Neural cell (in vitro differentiated cells): ENCODE data around the gene C2orf72. TPM values are rescaled to one million over a fixed set of nuclear protein-coding genes. Genes with fewer than 3 reads are reported as not detected.

Experiments
- H2AFZ ChIP-seq: fragments of 200-600, 300-800 bp; sonication (generic), shearing (Covaris generic); 2 replicates; pipeline ENCODE4 v1.6.0; 2014; ENCODE audit warnings: low read depth, mild to moderate bottlenecking, antibody characterized with exemption, low read length, moderate library complexity
- H3F3A ChIP-seq: fragments of 200-600 bp; shearing (Covaris generic); 2 replicates; pipeline ENCODE4 v1.6.1; 2016; ENCODE audit warnings: mild to moderate bottlenecking, moderate library complexity, mixed read lengths, antibody characterized with exemption, low read length; ENCODE audit not compliant: insufficient read depth, poor library complexity, severe bottlenecking
- H3K27ac ChIP-seq: fragments of 200-600, 300-800 bp; sonication (generic), shearing (Covaris generic); 2 replicates; pipeline ENCODE4 v1.5.1; 2014; ENCODE audit warnings: mild to moderate bottlenecking, low read length, moderate library complexity
- H3K27me3 ChIP-seq: fragments of 300-800, 200-600 bp; sonication (generic), shearing (Covaris generic); 2 replicates; pipeline ENCODE4 v1.6.0; 2014; ENCODE audit warnings: mild to moderate bottlenecking, low read depth, low read length, moderate library complexity; ENCODE audit not compliant: insufficient read depth
- H3K36me3 ChIP-seq: fragments of 300-800, 200-600 bp; sonication (generic), shearing (Covaris generic); 2 replicates; pipeline ENCODE4 v1.5.1; 2014; ENCODE audit warnings: mild to moderate bottlenecking, antibody characterized with exemption, low read length, moderate library complexity; ENCODE audit not compliant: insufficient read depth
- H3K4me2 ChIP-seq: fragments of 300-800, 200-600 bp; sonication (generic), shearing (Covaris generic); 2 replicates; pipeline ENCODE4 v1.6.0; 2014; ENCODE audit warnings: mild to moderate bottlenecking, low read length
- H3K4me3 ChIP-seq: fragments of 300-800, 200-600 bp; sonication (generic), shearing (Covaris generic); 2 replicates; pipeline ENCODE4 v1.5.1; 2014; ENCODE audit warnings: mild to moderate bottlenecking, low read length, moderate library complexity
- H3K79me2 ChIP-seq: fragments of 200-600 bp; shearing (Covaris generic); replicated peaks from 2 replicates; pipeline ENCODE4 v1.6.0; 2014; ENCODE audit warnings: mild to moderate bottlenecking, low read length, moderate library complexity; ENCODE audit not compliant: insufficient read depth
- H3K9ac ChIP-seq: fragments of 300-800, 200-600 bp; sonication (generic), shearing (Covaris generic); 2 replicates; pipeline ENCODE4 v1.6.1; 2016; ENCODE audit warnings: mild to moderate bottlenecking, low read length, mixed read lengths
- H3K9me2 ChIP-seq: fragments of 200-600 bp; shearing (Covaris generic); 2 replicates; pipeline ENCODE4 v1.6.1; 2016; ENCODE audit warnings: mild to moderate bottlenecking, low read length, mixed read lengths; ENCODE audit not compliant: insufficient read depth
- H3K9me3 ChIP-seq: fragments of 200-600, 300-800 bp; sonication (generic), shearing (Covaris generic); 2 replicates; pipeline ENCODE4 v1.6.1; 2016; ENCODE audit warnings: mild to moderate bottlenecking, mixed run types, low read length, moderate library complexity, mixed read lengths
- H4K20me1 ChIP-seq: fragments of 200-600 bp; shearing (Covaris generic); 2 replicates; pipeline ENCODE4 v1.6.1; 2016; ENCODE audit warnings: mild to moderate bottlenecking, mixed run types; ENCODE audit not compliant: insufficient read depth
- EP300 ChIP-seq: fragments of 450-650 bp; conservative IDR thresholded peaks from 2 replicates; pipeline ENCODE4 v1.6.1; 2014; ENCODE audit warnings: antibody characterized with exemption, mild to moderate bottlenecking, moderate library complexity; ENCODE audit not compliant: poor library complexity, severe bottlenecking
- EZH2 ChIP-seq: fragments of 200-600, 300-800 bp; shearing (Covaris generic), sonication (generic); IDR thresholded peaks from 2 replicates; pipeline ENCODE4 v1.6.1; 2014; ENCODE audit warnings: antibody characterized with exemption, low read length, borderline replicate concordance, mild to moderate bottlenecking; ENCODE audit not compliant: insufficient read depth, poor library complexity, severe bottlenecking
- MXI1 ChIP-seq: fragments of 450-650 bp; conservative IDR thresholded peaks from 2 replicates; pipeline ENCODE4 v1.6.1; 2014; ENCODE audit warnings: antibody characterized with exemption, mild to moderate bottlenecking; ENCODE audit not compliant: poor library complexity, severe bottlenecking
- POLR2AphosphoS5 ChIP-seq: IDR thresholded peaks from 2 replicates; pipeline ENCODE4 v1.6.1; 2012
- RAD21 ChIP-seq: fragments of 450-650 bp; conservative IDR thresholded peaks from 2 replicates; pipeline ENCODE4 v1.6.1; 2014; ENCODE audit warnings: antibody characterized with exemption, mild to moderate bottlenecking, moderate library complexity
- SMC3 ChIP-seq: fragments of 450-650 bp; conservative IDR thresholded peaks from 2 replicates; pipeline ENCODE4 v1.6.1; 2014; ENCODE audit warnings: antibody characterized with exemption, mild to moderate bottlenecking, moderate library complexity; ENCODE audit not compliant: poor library complexity
- TAF1 ChIP-seq: IDR thresholded peaks from 2 replicates; pipeline ENCODE4 v1.6.1; 2012; ENCODE audit warnings: low read depth
- polyA plus RNA-seq: library from polyadenylated mRNA; depleted of rRNA; stranded (reverse); fragments of >200 nt; gene quantifications from 2 replicates; pipeline ENCODE4 v1.2.3, GENCODE V29; 2014
- TF ChIP-seq, protein P1 (sequence below): IDR thresholded peaks from 2 replicates; pipeline ENCODE4 v1.6.1; 2012; ENCODE audit warnings: borderline replicate concordance
- TF ChIP-seq, protein P2 (sequence below): fragments of 450-650 bp; IDR thresholded peaks from 2 replicates; pipeline ENCODE4 v1.5.1; 2014; ENCODE audit warnings: antibody characterized with exemption, mild to moderate bottlenecking, moderate library complexity; ENCODE audit not compliant: poor library complexity, severe bottlenecking

C2orf72 gene
- polyA plus RNA-seq, 1 donor from 2014 or later = 37.7 TPM

DNA sequence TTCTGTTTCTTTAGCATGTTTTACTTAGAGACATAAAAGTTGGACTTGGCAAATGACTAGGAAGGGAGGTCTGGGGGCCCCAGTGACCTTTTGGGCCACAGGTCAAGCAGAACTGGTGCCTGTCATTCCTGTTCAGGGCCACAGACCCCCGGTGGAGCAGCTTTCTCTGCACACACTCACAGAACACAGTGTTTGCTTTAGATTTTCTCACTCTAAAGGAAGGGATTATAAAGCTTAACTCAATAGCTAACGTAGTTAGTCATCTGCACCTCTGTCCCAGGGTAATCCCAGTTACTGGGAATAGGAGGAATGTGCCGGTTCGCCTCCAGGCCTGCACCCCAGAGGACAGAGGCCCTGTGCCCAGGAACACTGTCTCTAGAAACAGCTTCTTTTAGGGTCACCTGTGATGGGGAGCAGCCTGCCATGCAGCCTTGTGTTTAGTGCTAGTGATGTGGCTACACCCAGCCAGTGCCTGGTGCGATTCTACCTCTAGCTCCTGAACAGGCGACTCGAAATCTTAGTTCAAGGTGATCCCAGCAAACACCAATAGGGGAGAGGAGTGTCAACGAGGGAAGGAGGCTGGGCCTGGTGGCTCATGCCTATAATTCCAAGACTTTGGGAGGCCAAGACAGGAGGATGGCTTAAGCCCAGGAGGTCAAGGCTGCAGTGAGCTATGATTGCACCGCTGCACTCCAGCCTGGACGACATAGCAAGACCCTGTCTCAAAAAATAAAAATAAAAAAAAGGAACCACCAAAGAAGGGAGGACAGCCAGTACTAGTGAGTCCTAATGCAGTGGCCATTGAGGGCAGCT, 29.8 kb upstream of the C2orf72 start:
- no peak for TF ChIP-seq MXI1
- TF ChIP-seq EZH2 = no peak
- no peak for TF ChIP-seq RAD21
- TF ChIP-seq SMC3 = no peak
- TF ChIP-seq, protein P1, sequence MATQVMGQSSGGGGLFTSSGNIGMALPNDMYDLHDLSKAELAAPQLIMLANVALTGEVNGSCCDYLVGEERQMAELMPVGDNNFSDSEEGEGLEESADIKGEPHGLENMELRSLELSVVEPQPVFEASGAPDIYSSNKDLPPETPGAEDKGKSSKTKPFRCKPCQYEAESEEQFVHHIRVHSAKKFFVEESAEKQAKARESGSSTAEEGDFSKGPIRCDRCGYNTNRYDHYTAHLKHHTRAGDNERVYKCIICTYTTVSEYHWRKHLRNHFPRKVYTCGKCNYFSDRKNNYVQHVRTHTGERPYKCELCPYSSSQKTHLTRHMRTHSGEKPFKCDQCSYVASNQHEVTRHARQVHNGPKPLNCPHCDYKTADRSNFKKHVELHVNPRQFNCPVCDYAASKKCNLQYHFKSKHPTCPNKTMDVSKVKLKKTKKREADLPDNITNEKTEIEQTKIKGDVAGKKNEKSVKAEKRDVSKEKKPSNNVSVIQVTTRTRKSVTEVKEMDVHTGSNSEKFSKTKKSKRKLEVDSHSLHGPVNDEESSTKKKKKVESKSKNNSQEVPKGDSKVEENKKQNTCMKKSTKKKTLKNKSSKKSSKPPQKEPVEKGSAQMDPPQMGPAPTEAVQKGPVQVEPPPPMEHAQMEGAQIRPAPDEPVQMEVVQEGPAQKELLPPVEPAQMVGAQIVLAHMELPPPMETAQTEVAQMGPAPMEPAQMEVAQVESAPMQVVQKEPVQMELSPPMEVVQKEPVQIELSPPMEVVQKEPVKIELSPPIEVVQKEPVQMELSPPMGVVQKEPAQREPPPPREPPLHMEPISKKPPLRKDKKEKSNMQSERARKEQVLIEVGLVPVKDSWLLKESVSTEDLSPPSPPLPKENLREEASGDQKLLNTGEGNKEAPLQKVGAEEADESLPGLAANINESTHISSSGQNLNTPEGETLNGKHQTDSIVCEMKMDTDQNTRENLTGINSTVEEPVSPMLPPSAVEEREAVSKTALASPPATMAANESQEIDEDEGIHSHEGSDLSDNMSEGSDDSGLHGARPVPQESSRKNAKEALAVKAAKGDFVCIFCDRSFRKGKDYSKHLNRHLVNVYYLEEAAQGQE = no peak
- TF ChIP-seq EP300 = no peak
- TF ChIP-seq, protein P2, sequence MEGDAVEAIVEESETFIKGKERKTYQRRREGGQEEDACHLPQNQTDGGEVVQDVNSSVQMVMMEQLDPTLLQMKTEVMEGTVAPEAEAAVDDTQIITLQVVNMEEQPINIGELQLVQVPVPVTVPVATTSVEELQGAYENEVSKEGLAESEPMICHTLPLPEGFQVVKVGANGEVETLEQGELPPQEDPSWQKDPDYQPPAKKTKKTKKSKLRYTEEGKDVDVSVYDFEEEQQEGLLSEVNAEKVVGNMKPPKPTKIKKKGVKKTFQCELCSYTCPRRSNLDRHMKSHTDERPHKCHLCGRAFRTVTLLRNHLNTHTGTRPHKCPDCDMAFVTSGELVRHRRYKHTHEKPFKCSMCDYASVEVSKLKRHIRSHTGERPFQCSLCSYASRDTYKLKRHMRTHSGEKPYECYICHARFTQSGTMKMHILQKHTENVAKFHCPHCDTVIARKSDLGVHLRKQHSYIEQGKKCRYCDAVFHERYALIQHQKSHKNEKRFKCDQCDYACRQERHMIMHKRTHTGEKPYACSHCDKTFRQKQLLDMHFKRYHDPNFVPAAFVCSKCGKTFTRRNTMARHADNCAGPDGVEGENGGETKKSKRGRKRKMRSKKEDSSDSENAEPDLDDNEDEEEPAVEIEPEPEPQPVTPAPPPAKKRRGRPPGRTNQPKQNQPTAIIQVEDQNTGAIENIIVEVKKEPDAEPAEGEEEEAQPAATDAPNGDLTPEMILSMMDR = no peak
- TF ChIP-seq TAF1 = no peak
- no peak for TF ChIP-seq POLR2AphosphoS5
- Histone ChIP-seq H3K9me2 (no peaks in the 10 kb centered on the region), H3K27ac (no peak overlapping the region), H2AFZ (no peak overlapping the region), H3F3A (no peaks in the 10 kb centered on the region), H3K4me3 (no peak overlapping the region), H3K9ac (no peak overlapping the region), H3K36me3 (no peaks in the 10 kb centered on the region), H4K20me1 (no peaks in the 10 kb centered on the region), H3K9me3 (no peaks in the 10 kb centered on the region), H3K27me3 (no peaks in the 10 kb centered on the region), H3K4me2 (no peak overlapping the region), H3K79me2 (no peaks in the 10 kb centered on the region)

DNA sequence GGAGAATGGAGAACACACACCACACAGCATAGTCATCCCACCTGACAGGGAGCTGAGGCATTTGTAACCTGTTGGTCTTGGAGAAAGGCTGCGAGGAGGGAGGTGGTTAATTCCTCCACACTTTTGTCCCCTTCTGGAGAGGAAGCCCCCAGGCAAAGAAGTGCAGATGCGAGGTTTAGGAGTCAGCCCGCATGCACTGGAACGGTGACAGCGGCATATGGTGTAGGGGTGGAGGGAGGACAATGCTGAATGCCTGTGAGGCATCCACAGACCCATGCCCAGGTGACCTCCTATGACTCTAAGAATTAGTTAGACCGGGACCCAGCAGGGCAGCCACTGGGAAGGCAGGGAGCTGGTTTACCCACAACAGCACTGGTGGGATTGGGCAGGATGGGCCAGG, 29.2 kb upstream of the C2orf72 start:
- no peaks in the 10 kb centered on the region for H3K79me2 ChIP-seq
- no peaks in the 10 kb centered on the region for H3F3A ChIP-seq
- H3K27ac ChIP-seq = no peak overlapping the region
- H3K9ac ChIP-seq = no peak overlapping the region
- no peak overlapping the region for H3K4me2 ChIP-seq
- no peaks in the 10 kb centered on the region for H3K27me3 ChIP-seq
- TF ChIP-seq RAD21 = no peak
- no peak for TF ChIP-seq SMC3
- TF ChIP-seq EP300 = no peak
- TF ChIP-seq MXI1 = no peak
- TF ChIP-seq, protein P2 = no peak
- TF ChIP-seq, protein P1 = no peak
- no peak for TF ChIP-seq POLR2AphosphoS5
- TF ChIP-seq TAF1 = no peak
- TF ChIP-seq EZH2 = no peak
- no peaks in the 10 kb centered on the region for H3K36me3 ChIP-seq
- H2AFZ ChIP-seq = no peak overlapping the region
- H3K4me3 ChIP-seq = no peak overlapping the region
- no peaks in the 10 kb centered on the region for H3K9me3 ChIP-seq
- no peaks in the 10 kb centered on the region for H3K9me2 ChIP-seq
- no peaks in the 10 kb centered on the region for H4K20me1 ChIP-seq
